Measurements from ENCODE around the gene NAT14. TPM values are rescaled to one million over a fixed set of nuclear protein-coding genes. Genes with fewer than 3 reads are reported as not detected.

Gene NAT14
- polyA plus RNA-seq, 2 of the 4 experiments (the other 2 are of a cell fraction), result 16.8 to 50.3 TPM

GRCh38 chr19:55516878-55517620, 32.1 kb downstream of the NAT14 start (continued):
- TF ChIP-seq ZNF302 (CRISPR knock-in tag; IDR thresholded peaks at IDR 0.05) (no peak), CEBPB (IDR thresholded peaks at IDR 0.05) (no peak), KDM1A (IDR thresholded peaks at IDR 0.05; ENCODE audit: low read depth) (no peak), TP53 (CRISPR knock-in tag; IDR thresholded peaks at IDR 0.05) (no peak), KDM5A (IDR thresholded peaks at IDR 0.05) (no peak)

DNA sequence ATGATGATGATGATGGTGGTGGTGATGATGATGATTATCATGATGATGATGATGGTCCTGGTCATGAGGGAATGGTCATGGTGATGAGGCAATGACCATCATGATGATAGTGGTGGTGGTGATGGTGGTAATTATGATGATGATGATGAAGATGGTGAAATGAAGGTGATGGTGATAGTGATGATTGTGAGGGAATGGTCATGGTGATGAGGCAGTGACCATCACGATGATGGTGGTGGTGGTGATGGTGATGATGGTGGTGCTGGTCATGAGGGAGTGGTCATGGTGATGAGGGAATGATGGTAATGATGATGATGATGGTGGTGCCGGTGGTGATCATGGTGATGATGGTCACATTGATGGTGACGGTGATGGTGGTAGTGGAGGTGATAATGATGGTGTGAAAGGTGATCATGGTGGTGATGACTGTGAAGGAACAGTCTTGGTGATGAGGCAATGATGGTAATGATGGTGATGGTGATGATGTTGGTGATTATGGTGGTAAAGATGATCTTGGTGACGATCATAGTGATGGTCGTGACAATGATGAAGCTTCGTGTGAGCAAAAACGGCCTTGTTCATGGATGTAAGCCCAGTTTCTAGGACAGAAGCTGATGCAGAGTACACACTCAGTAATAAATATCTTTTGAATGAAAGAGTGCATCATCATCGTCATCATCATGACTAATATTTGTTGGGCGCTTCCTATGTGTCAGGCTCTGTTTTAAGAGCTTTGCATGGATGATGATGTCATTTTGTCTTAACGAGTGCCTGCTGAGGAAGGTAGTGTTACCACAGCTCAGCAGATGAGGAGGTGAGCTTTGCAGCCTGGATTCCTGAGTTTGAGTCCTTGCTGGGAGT, 34.7 kb downstream of the NAT14 start:
- Histone ChIP-seq H3K9me3 (no peaks in the 10 kb centered on the region), H3K4me2 (peak overlapping the region; percentile 12), H3K4me1 (peaks cover 25% of the 10 kb centered on the region), H3K27ac (peak overlapping the region; percentile 18 to 65; a peak in 3 of 6 replicates), H3K4me3 (no peak overlapping the region)
- FAIRE-seq (peak; percentile 92), ATAC-seq (peak; percentile 59 to 65), DNase-seq (ENCODE audit: low read depth in 1 of 2, low spot score in 1 of 2) (peak; percentile 85 to 94)
- ChIA-PET POLR2A (interaction anchor here (0.6 to 1.3 kb wide), 7 partner anchors 30 to 115 kb away, joined by 3 to 13 read pairs (median 4); partner anchors contain the start of genes FIZ1, ZNF524, ZNF784 and ZNF865), CTCF (interaction anchor here (0.6 to 1.3 kb wide), 14 partner anchors 13 to 445 kb away, joined by 3 to 9 read pairs (median 4); partner anchors contain the start of gene ZNF865)
- WGBS (ENCODE audit: missing lambda C conversion rate), result 38% methylated on average over 10 of the region's 10 CpGs
- no peak for TF ChIP-seq ZNF302 (CRISPR knock-in tag; IDR thresholded peaks at IDR 0.05)
- no peak for TF ChIP-seq NR3C1 (IDR thresholded peaks at IDR 0.05)
- no peak for TF ChIP-seq SMC3 (IDR thresholded peaks at IDR 0.05)
- TF ChIP-seq, protein P1, sequence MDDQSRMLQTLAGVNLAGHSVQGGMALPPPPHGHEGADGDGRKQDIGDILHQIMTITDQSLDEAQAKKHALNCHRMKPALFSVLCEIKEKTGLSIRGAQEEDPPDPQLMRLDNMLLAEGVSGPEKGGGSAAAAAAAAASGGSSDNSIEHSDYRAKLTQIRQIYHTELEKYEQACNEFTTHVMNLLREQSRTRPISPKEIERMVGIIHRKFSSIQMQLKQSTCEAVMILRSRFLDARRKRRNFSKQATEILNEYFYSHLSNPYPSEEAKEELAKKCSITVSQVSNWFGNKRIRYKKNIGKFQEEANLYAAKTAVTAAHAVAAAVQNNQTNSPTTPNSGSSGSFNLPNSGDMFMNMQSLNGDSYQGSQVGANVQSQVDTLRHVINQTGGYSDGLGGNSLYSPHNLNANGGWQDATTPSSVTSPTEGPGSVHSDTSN (IDR thresholded peaks at IDR 0.05), result no peak
- TF ChIP-seq HES2 (IDR thresholded peaks at IDR 0.05), result no peak
- TF ChIP-seq HOXA7 (CRISPR knock-in tag; IDR thresholded peaks at IDR 0.05), result no peak
- TF ChIP-seq ESRRA (IDR thresholded peaks at IDR 0.05; ENCODE audit: borderline replicate concordance, low read length), result no peak
- TF ChIP-seq RARB (CRISPR knock-in tag; IDR thresholded peaks at IDR 0.05), result no peak
- no peak for TF ChIP-seq REST (IDR thresholded peaks at IDR 0.05)
- TF ChIP-seq NPAS2 (CRISPR knock-in tag; IDR thresholded peaks at IDR 0.05; ENCODE audit: borderline replicate concordance), result no peak
- TF ChIP-seq PHF8 (IDR thresholded peaks at IDR 0.05; ENCODE audit: borderline replicate concordance, low read depth), result no peak
- peak; percentile 71; the same call in 1 of the 2 replicates for TF ChIP-seq MAX (IDR thresholded peaks at IDR 0.05)
- TF ChIP-seq POLR2AphosphoS2 (conservative IDR thresholded peaks at IDR 0.05; ENCODE audit: low read length), result no peak
- TF ChIP-seq, protein P2, sequence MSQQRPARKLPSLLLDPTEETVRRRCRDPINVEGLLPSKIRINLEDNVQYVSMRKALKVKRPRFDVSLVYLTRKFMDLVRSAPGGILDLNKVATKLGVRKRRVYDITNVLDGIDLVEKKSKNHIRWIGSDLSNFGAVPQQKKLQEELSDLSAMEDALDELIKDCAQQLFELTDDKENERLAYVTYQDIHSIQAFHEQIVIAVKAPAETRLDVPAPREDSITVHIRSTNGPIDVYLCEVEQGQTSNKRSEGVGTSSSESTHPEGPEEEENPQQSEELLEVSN (IDR thresholded peaks at IDR 0.05; ENCODE audit: borderline replicate concordance, low read depth), result no peak
- TF ChIP-seq SREBF2 (IDR thresholded peaks at IDR 0.05), result no peak
- peak; percentile 77 for TF ChIP-seq MAFK (IDR thresholded peaks at IDR 0.05; ENCODE audit: partially characterized antibody)
- TF ChIP-seq RNF2 (IDR thresholded peaks at IDR 0.05; ENCODE audit: borderline replicate concordance, low read depth), result no peak
- no peak for TF ChIP-seq ZSCAN20 (CRISPR knock-in tag; IDR thresholded peaks at IDR 0.05)
- no peak for TF ChIP-seq RCOR1 (IDR thresholded peaks at IDR 0.05; ENCODE audit: low read depth, low read length)
- TF ChIP-seq TFCP2L1 (CRISPR knock-in tag; IDR thresholded peaks at IDR 0.05), result no peak
- TF ChIP-seq, protein P3, sequence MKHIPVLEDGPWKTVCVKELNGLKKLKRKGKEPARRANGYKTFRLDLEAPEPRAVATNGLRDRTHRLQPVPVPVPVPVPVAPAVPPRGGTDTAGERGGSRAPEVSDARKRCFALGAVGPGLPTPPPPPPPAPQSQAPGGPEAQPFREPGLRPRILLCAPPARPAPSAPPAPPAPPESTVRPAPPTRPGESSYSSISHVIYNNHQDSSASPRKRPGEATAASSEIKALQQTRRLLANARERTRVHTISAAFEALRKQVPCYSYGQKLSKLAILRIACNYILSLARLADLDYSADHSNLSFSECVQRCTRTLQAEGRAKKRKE (CRISPR knock-in tag; IDR thresholded peaks at IDR 0.05; ENCODE audit: low read depth), result 0 out of 2 replicates have a peak, but pooled peaks have one; percentile 23
- TF ChIP-seq HEYL (CRISPR knock-in tag; IDR thresholded peaks at IDR 0.05), result no peak
- peak; percentile 63 for TF ChIP-seq JUNB (IDR thresholded peaks at IDR 0.05)
- no peak for TF ChIP-seq POLR2A (IDR thresholded peaks at IDR 0.05; ENCODE audit: low read length)
- no peak for TF ChIP-seq HOXB13 (CRISPR knock-in tag; IDR thresholded peaks at IDR 0.05; ENCODE audit: low read depth)
- peak in 1 of 2 experiments; percentile 5; a peak in 1 of 5 replicates for TF ChIP-seq RAD21 (conservative IDR thresholded peaks at IDR 0.05 in 1 of 2, IDR thresholded peaks at IDR 0.05 in 1 of 2)
